ENCODE results near the gene MAGEF1.

MAGEF1 gene, protein sequence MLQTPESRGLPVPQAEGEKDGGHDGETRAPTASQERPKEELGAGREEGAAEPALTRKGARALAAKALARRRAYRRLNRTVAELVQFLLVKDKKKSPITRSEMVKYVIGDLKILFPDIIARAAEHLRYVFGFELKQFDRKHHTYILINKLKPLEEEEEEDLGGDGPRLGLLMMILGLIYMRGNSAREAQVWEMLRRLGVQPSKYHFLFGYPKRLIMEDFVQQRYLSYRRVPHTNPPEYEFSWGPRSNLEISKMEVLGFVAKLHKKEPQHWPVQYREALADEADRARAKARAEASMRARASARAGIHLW

DNA sequence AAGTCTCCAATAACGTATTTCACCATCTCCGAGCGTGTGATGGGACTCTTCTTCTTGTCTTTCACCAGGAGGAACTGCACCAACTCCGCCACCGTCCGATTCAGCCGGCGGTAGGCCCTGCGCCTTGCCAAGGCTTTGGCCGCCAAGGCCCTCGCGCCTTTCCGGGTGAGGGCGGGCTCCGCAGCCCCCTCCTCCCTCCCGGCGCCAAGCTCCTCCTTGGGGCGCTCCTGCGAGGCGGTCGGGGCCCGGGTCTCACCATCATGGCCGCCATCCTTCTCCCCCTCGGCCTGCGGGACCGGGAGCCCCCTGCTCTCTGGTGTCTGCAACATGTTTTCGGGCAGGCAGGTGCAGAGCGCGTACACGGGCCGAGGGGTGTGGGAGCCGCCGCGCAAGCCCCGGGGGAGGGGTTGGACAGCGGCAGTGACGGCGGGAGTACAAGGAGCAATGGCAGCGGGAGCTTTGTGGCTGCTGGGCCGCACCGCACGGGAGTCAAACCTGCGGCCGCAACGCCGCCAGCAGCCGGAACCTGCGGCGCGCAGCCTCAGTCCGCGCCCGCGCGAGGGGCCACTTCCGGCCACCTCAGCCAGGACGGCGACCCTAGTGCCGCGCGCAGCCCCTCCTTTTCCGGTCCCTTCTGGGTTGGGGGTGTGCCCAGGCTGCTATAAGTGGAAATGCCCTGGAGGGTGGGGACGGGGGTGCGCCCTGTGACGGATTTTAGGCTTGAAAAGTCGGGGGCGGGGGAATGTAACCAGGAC, at the start of gene MAGEF1:
Gene MAGEF1, minus strand, starts transcription at position 572 of the 755 bp plus-strand sequence. Its CDS starts 243 bp downstream, at position 329.
- peak; percentile 68 for DNase-seq
- Histone ChIP-seq H3K36me3 (replicated peaks) (no peaks in the 10 kb centered on the region), H3K27ac (peak within 1 kb of the TSS; percentile 13), H3K27me3 (replicated peaks) (no peaks in the 10 kb centered on the region), H3K4me3 (ENCODE audit: low read depth, low read length) (peak within 1 kb of the TSS; percentile 81)
- TF ChIP-seq, protein P1, sequence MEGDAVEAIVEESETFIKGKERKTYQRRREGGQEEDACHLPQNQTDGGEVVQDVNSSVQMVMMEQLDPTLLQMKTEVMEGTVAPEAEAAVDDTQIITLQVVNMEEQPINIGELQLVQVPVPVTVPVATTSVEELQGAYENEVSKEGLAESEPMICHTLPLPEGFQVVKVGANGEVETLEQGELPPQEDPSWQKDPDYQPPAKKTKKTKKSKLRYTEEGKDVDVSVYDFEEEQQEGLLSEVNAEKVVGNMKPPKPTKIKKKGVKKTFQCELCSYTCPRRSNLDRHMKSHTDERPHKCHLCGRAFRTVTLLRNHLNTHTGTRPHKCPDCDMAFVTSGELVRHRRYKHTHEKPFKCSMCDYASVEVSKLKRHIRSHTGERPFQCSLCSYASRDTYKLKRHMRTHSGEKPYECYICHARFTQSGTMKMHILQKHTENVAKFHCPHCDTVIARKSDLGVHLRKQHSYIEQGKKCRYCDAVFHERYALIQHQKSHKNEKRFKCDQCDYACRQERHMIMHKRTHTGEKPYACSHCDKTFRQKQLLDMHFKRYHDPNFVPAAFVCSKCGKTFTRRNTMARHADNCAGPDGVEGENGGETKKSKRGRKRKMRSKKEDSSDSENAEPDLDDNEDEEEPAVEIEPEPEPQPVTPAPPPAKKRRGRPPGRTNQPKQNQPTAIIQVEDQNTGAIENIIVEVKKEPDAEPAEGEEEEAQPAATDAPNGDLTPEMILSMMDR (IDR thresholded peaks at IDR 0.05; ENCODE audit: low read depth, low read length, missing control alignments): no peak
- in situ Hi-C loops (cut with HindIII; ENCODE audit: low pct_ligation_motif_present, low sequenced_read_pairs): no loop called here

DNA sequence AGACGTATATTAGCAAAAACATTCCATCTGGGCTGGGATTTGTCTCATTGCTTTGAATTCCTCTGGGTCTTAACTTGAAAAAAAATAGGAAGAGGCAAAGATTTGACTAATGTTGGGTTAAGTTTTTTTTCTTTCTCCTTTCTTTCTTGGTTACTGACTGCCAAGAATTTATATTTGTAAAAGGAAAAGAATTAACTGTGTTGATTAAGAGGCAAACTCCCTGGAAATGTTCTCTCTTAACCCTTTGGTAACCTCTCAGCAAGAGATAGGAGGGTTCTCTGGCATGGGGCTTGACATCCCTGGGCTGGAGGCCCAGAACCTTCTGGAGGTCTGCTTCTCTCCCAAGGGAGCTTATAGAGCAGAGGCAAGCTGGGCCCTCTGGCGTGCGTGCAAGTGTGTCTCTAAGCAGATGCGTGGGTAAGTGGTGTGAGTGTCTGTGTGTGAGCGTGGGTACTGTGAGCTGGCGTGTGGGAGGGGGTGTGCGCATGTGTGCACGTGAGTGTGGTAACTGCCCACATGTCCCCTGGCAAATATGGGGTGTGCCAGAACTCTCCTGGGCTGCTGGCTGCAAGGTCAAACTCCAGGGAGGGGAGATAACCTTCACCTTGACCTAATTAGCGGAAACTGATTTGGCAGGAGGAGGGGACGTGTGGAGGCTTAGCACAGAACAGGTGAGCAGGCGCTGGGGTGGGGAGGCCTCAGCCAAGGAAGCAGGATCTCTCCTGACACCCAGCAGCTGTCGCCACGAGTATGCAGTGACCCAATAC, 49.4 kb upstream of the MAGEF1 start:
- Histone ChIP-seq H3K27me3 (replicated peaks) (no peaks in the 10 kb centered on the region), H3K4me3 (ENCODE audit: low read depth, low read length) (no peak overlapping the region), H3K27ac (no peak overlapping the region), H3K36me3 (replicated peaks) (no peaks in the 10 kb centered on the region)
- DNase-seq: peak; percentile 36
- in situ Hi-C loops (cut with HindIII; ENCODE audit: low pct_ligation_motif_present, low sequenced_read_pairs): no loop called here
- TF ChIP-seq, protein P1 (IDR thresholded peaks at IDR 0.05; ENCODE audit: low read depth, low read length, missing control alignments): no peak

DNA sequence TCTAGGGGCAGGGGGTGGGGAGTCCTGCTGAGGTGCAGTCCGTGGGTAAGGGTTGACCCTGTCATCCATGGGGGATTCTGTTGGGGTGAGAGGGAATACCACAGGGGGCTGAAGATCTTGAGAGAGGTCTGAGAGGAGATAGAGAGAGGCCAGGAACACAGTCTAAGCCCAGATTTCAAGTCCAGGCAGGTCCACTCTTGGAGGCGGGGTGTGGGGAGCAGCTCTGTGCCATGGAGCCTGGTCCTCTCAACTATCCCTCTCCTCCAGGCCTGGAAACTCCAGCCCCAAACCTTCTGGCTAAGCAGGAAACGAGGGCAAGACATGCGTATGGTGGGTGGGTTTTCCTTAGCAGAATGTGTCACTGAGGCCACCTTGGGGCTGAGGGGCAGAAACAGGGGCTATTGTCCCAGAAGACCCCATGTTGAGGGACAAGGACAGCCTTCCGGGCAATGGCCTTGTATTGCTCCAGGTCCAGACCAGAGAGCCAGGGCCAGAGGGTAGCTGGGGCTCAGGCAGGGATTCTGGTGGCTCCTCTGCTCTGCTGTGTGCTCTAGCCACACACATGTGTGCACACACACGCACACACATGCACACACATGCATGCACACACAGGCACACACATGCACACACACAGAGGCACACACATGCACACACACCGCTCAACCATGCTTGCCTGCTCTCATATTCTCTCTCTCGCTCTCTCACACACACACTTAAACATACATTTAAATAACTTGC, 48.6 kb upstream of the MAGEF1 start:
- DNase-seq: no peak
- TF ChIP-seq, protein P1 (IDR thresholded peaks at IDR 0.05; ENCODE audit: low read depth, low read length, missing control alignments): no peak
- in situ Hi-C loops (cut with HindIII; ENCODE audit: low pct_ligation_motif_present, low sequenced_read_pairs): no loop called here
- H3K27me3 ChIP-seq (replicated peaks): no peaks in the 10 kb centered on the region
- no peaks in the 10 kb centered on the region for H3K36me3 ChIP-seq (replicated peaks)
- no peak overlapping the region for H3K27ac ChIP-seq
- H3K4me3 ChIP-seq (ENCODE audit: low read depth, low read length): no peak overlapping the region

DNA sequence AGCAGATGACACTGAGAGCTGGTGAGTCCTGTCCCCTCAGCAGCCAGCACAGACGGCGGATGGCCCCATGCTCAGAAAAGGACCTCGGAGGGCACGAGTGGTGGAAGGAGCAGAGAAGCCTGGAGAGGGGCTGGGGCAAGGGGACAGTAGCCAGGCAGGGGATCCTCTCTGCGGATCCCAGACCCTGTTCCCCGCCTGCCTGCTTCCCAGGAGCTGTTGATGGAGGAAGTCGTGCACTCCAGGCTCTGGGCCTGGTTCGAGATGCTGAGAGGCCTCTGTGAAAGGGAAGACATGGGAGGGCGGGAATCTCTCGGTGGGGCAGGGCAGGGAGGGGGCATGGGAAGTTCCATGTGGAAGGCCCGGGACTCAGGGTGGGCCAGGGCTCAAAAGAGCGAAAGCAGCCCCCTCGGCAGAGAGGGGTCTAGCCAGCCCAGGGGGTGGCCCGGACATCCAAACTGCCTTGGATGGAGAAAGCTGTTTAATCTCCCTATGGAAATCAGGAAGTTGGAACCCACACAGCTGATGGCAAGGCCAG, 47.9 kb upstream of the MAGEF1 start:
- TF ChIP-seq, protein P1 (IDR thresholded peaks at IDR 0.05; ENCODE audit: low read depth, low read length, missing control alignments): no peak
- no peak overlapping the region for H3K4me3 ChIP-seq (ENCODE audit: low read depth, low read length)
- in situ Hi-C loops (cut with HindIII; ENCODE audit: low pct_ligation_motif_present, low sequenced_read_pairs): no loop called here
- no peaks in the 10 kb centered on the region for H3K27me3 ChIP-seq (replicated peaks)
- no peaks in the 10 kb centered on the region for H3K36me3 ChIP-seq (replicated peaks)
- no peak overlapping the region for H3K27ac ChIP-seq
- DNase-seq: no peak

DNA sequence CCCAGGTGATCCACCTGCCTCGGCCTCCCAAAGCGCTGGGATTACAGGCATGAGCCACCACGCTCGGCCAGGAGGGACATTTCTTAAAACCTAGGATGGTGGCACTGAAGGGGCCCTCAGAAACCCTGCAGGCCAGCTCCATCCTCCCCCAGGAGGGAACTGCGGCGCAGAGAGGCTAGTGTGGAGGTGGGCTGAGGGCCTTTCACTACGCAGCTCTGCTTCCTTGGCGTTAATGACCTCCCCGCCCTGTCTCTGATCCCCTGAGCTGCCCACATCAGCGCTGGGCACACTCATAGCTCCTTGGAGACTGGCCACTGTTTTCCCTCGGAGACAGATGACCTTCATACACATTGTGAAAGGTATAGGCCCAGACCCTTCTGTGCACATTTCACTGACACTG, 46.2 kb upstream of the MAGEF1 start:
- in situ Hi-C loops (cut with HindIII; ENCODE audit: low pct_ligation_motif_present, low sequenced_read_pairs): no loop called here
- no peaks in the 10 kb centered on the region for H3K27me3 ChIP-seq (replicated peaks)

More for the DNA sequence above, 46.2 kb upstream of the MAGEF1 start:
- Histone ChIP-seq H3K4me3 (ENCODE audit: low read depth, low read length) (no peak overlapping the region), H3K27ac (no peak overlapping the region), H3K36me3 (replicated peaks) (no peaks in the 10 kb centered on the region)
- no peak for DNase-seq
- TF ChIP-seq, protein P1 (IDR thresholded peaks at IDR 0.05; ENCODE audit: low read depth, low read length, missing control alignments): no peak

Data from brain microvascular endothelial cell (primary cell).